Urinary bladder (tissue), 4 donors: Measurements from ENCODE around the gene SEM1. TPM values are rescaled to one million over a fixed set of nuclear protein-coding genes. Genes with fewer than 3 reads are reported as not detected.
"Not testable (repeated sequence)": the region's sequence is repeated elsewhere in the genome, so short reads cannot be mapped to it uniquely, and the experiment has no call there.

ENCODE experiments used
- DNase-seq: peaks from one replicate; pipeline ENCODE4 v3.0.0-alpha.2; 2015; ENCODE audit errors: extremely low spot score
- H3K27ac ChIP-seq: one replicate; pipeline ENCODE4 v1.5.1; 2013; ENCODE audit warnings: low read depth, mild to moderate bottlenecking, moderate library complexity
- H3K36me3 ChIP-seq: one replicate; pipeline ENCODE4 v1.6.1; 2013; ENCODE audit warnings: mild to moderate bottlenecking, moderate library complexity; ENCODE audit not compliant: insufficient read depth
- H3K4me1 ChIP-seq: one replicate; pipeline ENCODE4 v1.6.1; 2013; ENCODE audit warnings: mild to moderate bottlenecking, moderate library complexity; ENCODE audit not compliant: insufficient read depth
- H3K4me3 ChIP-seq: one replicate; pipeline ENCODE4 v1.5.1; 2013; ENCODE audit warnings: low read depth, low read length
- WGBS: extraction: QIAGEN DNeasy Blood & Tissue Kit; methylation state at CpG from one replicate; pipeline ENCODE4 v1.1.7; 2013; 5-methylcytosine and 5-hydroxymethylcytosine counted together
- polyA plus RNA-seq: library from polyadenylated mRNA; stranded (reverse); fragments of 200-250 nt; gene quantifications from one replicate; pipeline ENCODE4 v1.2.3, GENCODE V29; 2013
- total RNA-seq: library from RNA; depleted of rRNA; stranded (reverse); fragments of >200 nt; gene quantifications from one replicate; pipeline ENCODE4 v1.2.3, GENCODE V29; 2014
- donor health status: healthy with polysubstance abuse.
- donor health status: healthy.

The SEM1 gene
- 52.2 TPM for total RNA-seq
- 69.6 TPM for polyA plus RNA-seq

DNA sequence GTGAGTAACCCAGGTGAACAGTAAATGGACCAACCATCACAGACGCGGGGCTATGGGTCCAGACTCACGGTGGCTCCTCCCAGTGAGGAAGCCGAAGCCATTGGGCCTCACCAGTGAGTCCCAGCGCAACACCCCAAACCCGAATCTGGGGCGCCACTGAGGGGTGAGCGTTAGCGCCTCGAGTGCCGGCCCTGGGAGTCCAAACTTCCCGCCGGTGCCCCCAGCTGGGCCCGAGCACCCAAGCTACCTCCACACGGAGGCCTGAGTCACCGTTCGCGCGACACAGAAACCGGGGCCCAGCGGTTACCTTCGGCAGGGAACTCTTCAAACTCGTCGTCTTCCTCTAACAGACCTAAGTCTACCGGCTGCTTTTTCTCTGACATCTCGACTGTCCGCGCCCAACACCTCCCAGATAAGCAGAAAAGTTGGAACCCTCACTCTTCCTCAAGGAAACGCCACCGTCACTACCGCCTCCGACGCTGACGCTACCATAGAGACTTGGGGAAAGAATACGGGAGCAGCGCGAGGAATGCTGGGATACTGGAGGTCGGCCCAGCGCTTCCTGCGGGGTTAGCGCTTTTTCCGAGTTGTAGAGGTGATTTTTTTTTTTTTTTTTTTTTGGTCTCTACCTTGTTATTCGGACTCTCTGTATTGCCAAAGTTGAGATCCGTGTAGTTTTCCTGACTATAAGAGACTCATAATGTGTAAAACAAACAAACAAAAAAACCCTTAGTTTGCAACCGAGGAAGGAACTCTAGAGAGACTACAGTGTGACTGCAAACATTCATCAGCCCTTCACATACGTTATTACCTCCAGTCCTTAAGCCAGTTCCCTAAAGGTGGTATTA, at the start of gene SEM1:
SEM1 (minus strand) TSS at position 466 of the 848 bp plus-strand sequence; CDS start at position 383, 83 bp downstream.
- Histone ChIP-seq H3K4me3 (peak within 1 kb of the TSS; percentile 76), H3K4me1 (peaks cover 2% of the 10 kb centered on the region), H3K27ac (peak within 1 kb of the TSS; percentile 60), H3K36me3 (no peaks in the 10 kb centered on the region)
- under 1% methylated on average over 46 of the region's 46 CpGs for WGBS
- DNase-seq: peak; percentile 81

DNA sequence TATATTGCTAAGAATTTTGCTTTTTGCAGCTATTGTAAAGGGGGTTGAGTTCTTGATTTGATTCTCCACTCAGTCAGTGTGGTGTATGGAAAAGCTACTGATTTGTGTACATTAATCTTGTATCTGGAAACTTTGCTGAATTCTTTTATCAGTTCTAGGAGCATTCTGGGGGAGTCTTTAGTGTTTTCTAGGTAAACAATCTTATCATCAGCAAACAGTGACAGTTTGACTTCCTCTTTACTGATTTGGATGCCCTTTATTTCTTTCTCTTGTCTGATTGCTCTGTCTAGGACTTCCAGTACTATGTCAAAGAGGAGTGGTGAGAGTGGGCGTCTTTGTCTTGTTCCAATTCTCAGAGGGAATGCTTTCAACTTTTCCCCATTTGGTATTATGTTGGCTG, 48.2 kb upstream of the SEM1 start:
- H3K36me3 ChIP-seq, H3K4me3 ChIP-seq, H3K4me1 ChIP-seq, H3K27ac ChIP-seq, DNase-seq: not testable (repeated sequence)
- 88% methylated on average over 1 of the region's 1 CpG for WGBS

DNA sequence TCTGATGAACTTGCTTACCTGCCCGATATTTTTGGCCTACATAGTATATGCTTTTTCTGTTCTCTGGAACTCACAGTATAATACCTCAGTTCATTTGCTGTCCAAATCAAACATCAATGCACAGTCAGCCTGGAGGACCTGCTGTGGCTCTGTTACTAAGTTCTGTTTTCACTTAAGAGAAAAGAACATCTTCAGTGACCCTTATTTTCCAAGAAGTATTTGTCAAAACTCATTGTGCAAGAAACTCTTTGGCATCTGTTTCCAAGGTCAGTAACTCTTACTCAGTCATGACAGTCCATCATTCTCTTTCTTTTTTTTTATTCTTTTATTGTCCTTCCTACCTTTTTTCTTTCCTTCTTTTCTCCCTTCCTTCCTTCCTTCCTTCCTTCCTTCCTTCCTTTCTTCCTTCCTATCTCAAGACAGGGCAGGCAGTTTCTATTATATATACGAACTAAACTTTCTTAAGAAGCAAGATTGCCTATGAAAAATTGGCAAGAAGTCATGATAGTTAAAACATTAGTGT, 37.8 kb upstream of the SEM1 start:
- Histone ChIP-seq H3K4me3 (no peak overlapping the region), H3K27ac (no peak overlapping the region), H3K4me1 (no peaks in the 10 kb centered on the region), H3K36me3 (no peaks in the 10 kb centered on the region)
- DNase-seq: no peak
- WGBS: 69% methylated on average over 2 of the region's 2 CpGs

DNA sequence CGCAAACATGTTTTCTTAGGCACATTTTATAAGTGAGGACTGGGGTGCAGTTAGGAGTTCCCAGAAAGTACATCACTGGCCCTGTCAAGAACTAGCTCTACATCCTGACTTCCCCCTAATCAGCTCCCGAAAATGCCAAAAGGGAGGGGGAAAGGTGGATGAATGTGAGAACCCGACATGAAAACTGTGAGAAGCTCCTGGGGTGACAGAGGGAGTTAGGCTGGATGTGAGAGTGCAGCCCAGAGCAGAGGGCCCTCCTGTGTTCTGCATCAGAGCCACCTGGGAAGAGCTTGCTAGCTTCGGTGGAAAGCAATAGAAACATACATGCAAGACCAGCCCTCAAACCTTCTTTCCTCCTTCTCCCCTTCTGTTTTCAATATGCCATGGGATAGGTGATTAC, 30.5 kb upstream of the SEM1 start:
- WGBS: 39% methylated on average over 4 of the region's 4 CpGs
- Histone ChIP-seq H3K27ac (no peak overlapping the region), H3K4me1 (no peaks in the 10 kb centered on the region), H3K36me3 (no peaks in the 10 kb centered on the region), H3K4me3 (no peak overlapping the region)
- DNase-seq: no peak

DNA sequence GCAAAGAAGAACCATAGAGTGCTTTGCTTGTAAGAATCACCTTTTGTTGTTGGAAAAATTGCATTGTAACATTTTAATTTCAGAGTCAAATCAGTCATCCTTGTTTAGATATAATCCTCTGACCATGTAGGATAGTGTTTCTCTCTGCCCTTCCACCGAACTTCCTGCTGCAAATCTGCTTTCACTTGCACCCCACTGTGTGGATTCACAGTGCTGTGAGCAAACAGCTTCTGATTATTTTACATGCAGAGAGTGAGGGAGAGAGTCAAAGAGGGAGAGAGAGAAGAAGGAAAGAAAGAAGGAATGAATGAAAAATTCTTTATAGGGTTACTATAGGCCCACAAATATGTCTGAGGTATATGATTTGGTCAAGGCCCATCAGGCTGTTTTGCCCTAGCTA, 30.0 kb upstream of the SEM1 start:
- WGBS: 31% methylated on average over 1 of the region's 1 CpG
- no peaks in the 10 kb centered on the region for H3K36me3 ChIP-seq
- no peak for DNase-seq
- H3K4me3 ChIP-seq: no peak overlapping the region
- no peak overlapping the region for H3K27ac ChIP-seq
- no peaks in the 10 kb centered on the region for H3K4me1 ChIP-seq

DNA sequence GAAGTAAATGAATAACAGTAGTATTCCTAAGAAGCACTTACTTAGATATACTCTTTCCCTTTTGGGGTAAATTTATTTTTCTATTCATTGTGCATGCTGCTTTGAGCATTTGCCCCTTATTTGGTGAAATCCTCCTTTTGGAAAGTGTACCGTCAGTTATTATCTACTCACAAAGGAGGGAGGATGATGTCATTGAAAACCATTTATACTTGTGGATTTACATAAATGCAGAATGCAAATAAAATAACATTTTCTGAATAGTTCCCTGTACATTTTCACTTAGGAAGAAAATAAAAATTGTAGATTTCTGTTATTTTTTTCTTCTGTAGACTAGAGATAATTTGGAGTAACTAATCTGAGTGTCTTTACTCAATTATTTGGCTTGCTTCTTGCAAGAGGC, 29.5 kb upstream of the SEM1 start:
- DNase-seq: no peak
- Histone ChIP-seq H3K27ac (no peak overlapping the region), H3K36me3 (no peaks in the 10 kb centered on the region), H3K4me1 (no peaks in the 10 kb centered on the region), H3K4me3 (no peak overlapping the region)
- 37% methylated on average over 1 of the region's 1 CpG for WGBS

DNA sequence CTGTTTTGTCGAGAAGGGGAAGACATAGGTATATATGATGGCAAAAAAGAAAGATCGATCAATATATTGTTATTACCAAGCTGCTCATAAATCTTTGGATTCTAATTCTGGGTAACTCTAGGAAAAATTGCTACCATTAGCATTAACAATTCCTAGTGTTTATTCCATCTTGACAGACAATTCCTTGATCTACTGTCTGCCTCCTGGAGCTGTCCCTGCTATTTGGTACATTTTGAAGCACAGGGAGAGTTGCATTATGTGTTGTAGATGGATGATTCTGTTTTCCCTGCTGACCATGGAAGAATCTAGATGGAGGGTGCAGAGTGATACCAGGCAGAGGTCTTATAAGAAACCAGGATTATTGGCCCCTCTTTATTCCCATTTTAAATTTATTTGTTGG, 29.1 kb upstream of the SEM1 start:
- DNase-seq: no peak
- H3K4me1 ChIP-seq: no peaks in the 10 kb centered on the region
- H3K4me3 ChIP-seq: no peak overlapping the region
- 86% methylated on average over 2 of the region's 2 CpGs for WGBS
- no peak overlapping the region for H3K27ac ChIP-seq
- no peaks in the 10 kb centered on the region for H3K36me3 ChIP-seq

DNA sequence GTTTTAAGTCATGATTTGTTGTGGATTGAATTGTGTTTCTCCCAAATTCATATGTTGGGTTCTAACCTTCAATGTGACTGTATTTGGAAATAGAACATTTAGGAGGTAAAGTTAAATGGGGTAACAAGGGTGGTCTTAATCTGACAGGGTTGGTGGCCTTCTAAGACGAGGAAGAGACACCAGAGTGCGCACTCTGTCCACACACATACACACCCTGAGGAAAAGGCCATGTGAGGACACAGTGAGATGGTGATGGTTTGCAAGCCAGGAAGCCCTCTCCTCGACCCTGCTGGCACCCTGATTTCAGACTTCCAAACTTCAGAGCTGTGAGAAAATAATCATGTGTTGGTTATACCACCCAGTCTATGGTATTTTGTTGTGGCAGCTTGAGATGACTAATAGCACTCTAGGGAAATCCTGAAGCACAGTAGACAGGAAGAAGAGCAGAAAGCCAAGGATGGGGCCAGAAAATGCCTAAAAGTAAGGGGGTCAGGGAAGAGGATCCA, 28.0 kb upstream of the SEM1 start:
- H3K27ac ChIP-seq: no peak overlapping the region
- H3K36me3 ChIP-seq: no peaks in the 10 kb centered on the region
- H3K4me3 ChIP-seq: no peak overlapping the region
- DNase-seq: no peak
- WGBS: 62% methylated on average over 3 of the region's 3 CpGs
- no peaks in the 10 kb centered on the region for H3K4me1 ChIP-seq

DNA sequence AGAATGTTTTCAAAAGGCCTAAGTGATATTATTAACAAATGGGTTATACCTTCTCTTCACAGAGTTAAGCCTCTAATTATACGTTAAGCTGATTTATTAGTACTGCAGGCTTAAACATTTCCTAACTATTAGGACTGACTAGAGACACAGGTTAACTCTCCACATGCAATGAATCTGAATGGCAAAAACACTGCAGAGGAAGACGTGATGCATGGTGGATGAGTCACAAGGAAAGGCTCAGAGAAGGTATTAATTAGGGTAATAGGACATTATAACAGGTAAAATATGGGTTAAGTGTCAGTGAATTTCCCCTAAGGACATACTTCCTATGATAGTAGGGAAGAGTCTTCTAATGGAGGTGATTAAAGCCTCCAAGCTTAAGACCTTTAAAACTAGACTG, 24.7 kb upstream of the SEM1 start:
- 59% methylated on average over 2 of the region's 2 CpGs for WGBS
- no peak overlapping the region for H3K4me3 ChIP-seq
- H3K27ac ChIP-seq: no peak overlapping the region
- H3K36me3 ChIP-seq: no peaks in the 10 kb centered on the region
- no peaks in the 10 kb centered on the region for H3K4me1 ChIP-seq
- DNase-seq: no peak

DNA sequence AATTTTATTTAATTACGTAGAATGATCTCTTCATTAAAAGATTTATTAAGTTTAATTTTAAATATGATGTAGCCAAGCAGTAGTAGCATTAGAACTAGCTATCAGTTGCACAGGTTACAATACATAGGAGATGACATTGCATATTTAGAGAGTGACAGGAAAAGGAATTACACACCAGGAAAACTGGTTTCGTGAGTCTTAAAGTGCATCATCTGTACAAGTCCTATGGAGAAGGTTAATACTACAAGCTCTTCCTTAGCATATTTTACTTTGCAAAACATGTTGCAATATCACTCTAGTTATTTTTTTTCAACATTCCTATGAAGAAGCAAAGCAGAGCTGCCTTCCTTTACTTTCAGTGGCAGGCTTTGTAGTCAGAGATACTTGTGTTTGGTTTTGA, 20.2 kb upstream of the SEM1 start:
- Histone ChIP-seq H3K4me3 (no peak overlapping the region), H3K27ac (no peak overlapping the region), H3K4me1 (no peaks in the 10 kb centered on the region), H3K36me3 (no peaks in the 10 kb centered on the region)
- 89% methylated on average over 2 of the region's 2 CpGs for WGBS
- no peak for DNase-seq

DNA sequence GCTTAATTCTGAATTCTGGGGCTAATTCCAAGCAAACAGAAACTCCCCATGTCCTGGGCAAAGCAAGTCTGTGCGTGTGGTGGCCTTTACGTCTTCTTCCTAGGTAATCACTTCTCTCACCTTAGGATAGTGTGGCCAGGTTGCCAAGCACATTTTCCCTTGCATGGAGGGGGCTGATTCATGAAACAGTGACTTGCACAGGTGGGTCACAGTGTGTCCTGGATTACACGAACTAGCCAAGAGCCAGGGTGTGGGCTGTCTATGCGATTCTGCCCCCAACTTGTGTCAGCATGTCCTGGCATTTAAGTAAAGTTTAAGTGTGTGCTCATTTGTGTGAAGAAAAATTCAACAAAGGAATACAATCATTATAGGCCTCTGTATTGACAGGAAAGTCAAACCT, 18.5 kb upstream of the SEM1 start:
- Histone ChIP-seq H3K4me3 (no peak overlapping the region), H3K27ac (no peak overlapping the region), H3K4me1 (no peaks in the 10 kb centered on the region), H3K36me3 (no peaks in the 10 kb centered on the region)
- WGBS: 76% methylated on average over 4 of the region's 4 CpGs
- no peak for DNase-seq

DNA sequence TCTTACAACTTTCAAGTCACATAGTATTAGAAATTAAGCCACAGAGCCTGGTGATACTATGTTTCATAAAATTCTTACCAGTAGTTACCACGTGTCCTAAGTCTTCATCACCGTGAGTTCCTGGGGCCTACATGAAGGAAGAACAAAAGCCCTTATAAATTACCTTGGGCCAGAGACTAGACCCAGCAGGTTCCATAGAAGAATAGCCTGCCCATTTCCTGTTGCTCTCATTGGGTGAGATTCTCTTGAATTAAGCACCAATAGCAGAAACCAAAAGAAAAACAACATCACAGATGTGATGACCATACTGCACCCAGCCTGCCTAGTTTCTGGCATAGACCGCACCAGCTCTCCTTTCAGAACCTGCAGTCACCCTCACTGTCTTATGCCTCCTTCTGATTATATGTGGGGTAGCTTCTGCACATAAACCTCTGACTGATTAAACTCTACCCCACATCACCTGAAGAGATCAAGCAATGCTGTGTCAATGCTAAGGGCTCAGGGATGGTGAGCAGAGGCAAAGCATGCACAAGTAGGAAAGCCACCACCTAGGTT, 18.0 kb upstream of the SEM1 start:
- H3K4me1 ChIP-seq: no peaks in the 10 kb centered on the region
- H3K27ac ChIP-seq: no peak overlapping the region
- H3K4me3 ChIP-seq: no peak overlapping the region
- DNase-seq: no peak
- 81% methylated on average over 3 of the region's 3 CpGs for WGBS
- no peaks in the 10 kb centered on the region for H3K36me3 ChIP-seq

DNA sequence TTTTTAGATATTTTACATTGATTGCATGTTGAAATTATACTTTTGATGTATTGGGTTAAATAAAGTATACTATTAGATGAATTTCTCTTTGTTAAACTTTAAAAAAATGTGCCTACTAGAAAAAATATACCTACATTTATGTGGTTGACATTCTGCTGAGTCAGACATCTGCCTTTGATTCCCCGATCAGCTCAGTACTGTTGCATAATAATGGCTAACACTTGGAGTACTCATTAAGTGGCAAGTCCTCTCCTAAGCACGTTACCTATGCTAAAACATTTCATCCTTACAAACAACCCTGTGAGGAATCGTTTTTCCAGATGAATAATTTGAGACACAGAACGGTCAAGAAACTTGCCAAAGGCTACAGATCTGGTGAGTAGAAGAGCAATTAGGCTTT, 14.0 kb upstream of the SEM1 start:
- Histone ChIP-seq H3K27ac (no peak overlapping the region), H3K36me3 (no peaks in the 10 kb centered on the region), H3K4me3 (no peak overlapping the region), H3K4me1 (no peaks in the 10 kb centered on the region)
- DNase-seq: no peak
- 40% methylated on average over 4 of the region's 4 CpGs for WGBS

DNA sequence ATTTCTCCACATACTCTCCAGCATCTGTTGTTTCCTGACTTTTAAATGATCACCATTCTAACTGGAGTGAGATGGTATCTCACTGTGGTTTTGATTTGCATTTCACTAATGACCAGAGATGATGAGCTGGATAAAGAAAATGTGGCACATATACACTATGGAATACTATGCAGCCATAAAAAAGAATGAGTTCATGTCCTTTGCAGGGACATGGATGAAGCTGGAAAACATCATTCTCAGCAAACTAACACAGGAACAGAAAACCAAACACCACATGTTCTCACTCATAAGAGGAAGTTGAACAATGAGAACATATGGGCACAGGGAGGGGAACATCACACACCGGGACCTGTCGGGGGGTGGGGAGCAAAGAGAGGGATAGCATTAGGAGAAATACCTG, 13.3 kb upstream of the SEM1 start:
- WGBS: 89% methylated on average over 2 of the region's 2 CpGs

More for the DNA sequence above, 13.3 kb upstream of the SEM1 start:
- H3K27ac ChIP-seq, H3K4me3 ChIP-seq, H3K4me1 ChIP-seq, DNase-seq, H3K36me3 ChIP-seq: not testable (repeated sequence)
